Gastroesophageal sphincter (tissue), 4 donors: ENCODE results near the gene MRPL55. TPM values are rescaled to one million over a fixed set of nuclear protein-coding genes. Genes with fewer than 3 reads are reported as not detected.

Source experiments
- ATAC-seq: fragments of 150-250 bp; one replicate; pipeline ENCODE4 v1.9.1; 2016; ENCODE audit warnings: mild to moderate bottlenecking, moderate library complexity
- H3K27ac ChIP-seq, 4 donors: fragments of 200-600 bp; sonication (generic) in 3 of 4; 1 replicate in 3 of 4; 2 replicates in 1 of 4; pipeline ENCODE4 v1.5.1; 2016 to 2019
- H3K27me3 ChIP-seq: fragments of 200-600 bp; sonication (generic); one replicate; pipeline ENCODE4 v1.5.1; 2019
- H3K36me3 ChIP-seq, 2 donors: fragments of 200-600 bp; sonication (generic); one replicate each; pipeline ENCODE4 v1.5.1; 2019; ENCODE audit warnings: control low read depth in 1 of 2
- H3K4me1 ChIP-seq, 3 donors: fragments of 200-600 bp; sonication (generic); 1 replicate in 2 of 3; 2 replicates in 1 of 3; pipeline ENCODE4 v1.5.1; 2016 to 2019; ENCODE audit warnings: control low read depth in 2 of 3
- H3K4me3 ChIP-seq, 2 donors: fragments of 200-600 bp; sonication (generic); one replicate each; pipeline ENCODE4 v1.5.1; 2019; ENCODE audit warnings: mild to moderate bottlenecking in 1 of 2, moderate library complexity in 1 of 2
- H3K9me3 ChIP-seq, 3 donors: fragments of 200-600 bp; sonication (generic); one replicate each; pipeline ENCODE4 v1.5.1; 2017 to 2019; ENCODE audit warnings: control low read depth in 2 of 3
- CTCF ChIP-seq, 4 experiments: fragments of 200-600 bp in 2 of 4; fragments of 450-650 bp in 2 of 4; sonication (generic) in 1 of 4; IDR thresholded peaks; one replicate each; pipeline ENCODE4 v1.5.1; 2017 to 2019; ENCODE audit warnings: antibody characterized with exemption in 4 of 4, mild to moderate bottlenecking in 2 of 4, moderate library complexity in 2 of 4
- EP300 ChIP-seq: sonication (generic); formaldehyde crosslinking; IDR thresholded peaks from one replicate; pipeline ENCODE4 v1.6.1; 2017; ENCODE audit warnings: antibody characterized with exemption, mild to moderate bottlenecking
- POLR2A ChIP-seq, 2 donors: fragments of 450-650 bp; IDR thresholded peaks; one replicate each; pipeline ENCODE4 v1.6.1; 2017; ENCODE audit warnings: antibody characterized with exemption in 2 of 2, mild to moderate bottlenecking in 2 of 2, moderate library complexity in 1 of 2
- POLR2AphosphoS5 ChIP-seq: sonication (generic); formaldehyde crosslinking; IDR thresholded peaks from one replicate; pipeline ENCODE4 v1.6.1; 2017; ENCODE audit warnings: antibody characterized with exemption
- WGBS, 2 donors: methylation state at CpG; one replicate each; pipeline ENCODE4 v1.1.5; 2018; ENCODE audit warnings: low coverage in 1 of 2; 5-methylcytosine and 5-hydroxymethylcytosine counted together
- total RNA-seq, 4 donors: library from RNA; depleted of rRNA; stranded (reverse); fragments of >200 nt; gene quantifications; one replicate each; pipeline ENCODE4 v1.1.0, GENCODE V29; 2016

MRPL55 gene
- total RNA-seq, 4 donors from 2014 or later, result 50.2 to 394 (median 81.5) TPM

GRCh38 chr1:228079601-228080263, 29.4 kb downstream of the MRPL55 start:
- ATAC-seq, result no peak
- Histone ChIP-seq H3K27me3 (no peaks in the 10 kb centered on the region), H3K4me1 (peaks cover under 1 to 34% (median 13%) of the 10 kb centered on the region in 3 donors), H3K4me3 (no peak overlapping the region), H3K36me3 (no peaks in the 10 kb centered on the region), H3K9me3 (no peaks in the 10 kb centered on the region), H3K27ac (no peak overlapping the region)
- WGBS, 2 donors, result 79% methylated on average over 2 of the region's 7 CpGs; no CpG with 5 or more reads in 1 of the 2 donors
- TF ChIP-seq EP300 (no peak), POLR2AphosphoS5 (no peak), CTCF (IDR thresholded peaks at IDR 0.05) (no peak), POLR2A (IDR thresholded peaks at IDR 0.05) (no peak)

- H3K27me3 ChIP-seq, result no peaks in the 10 kb centered on the region
- H3K9me3 ChIP-seq, result no peaks in the 10 kb centered on the region
- 50 to 69% methylated on average over 2 to 3 of the region's 7 CpGs for WGBS, 2 donors
- no peaks in the 10 kb centered on the region for H3K36me3 ChIP-seq
- H3K4me3 ChIP-seq, result no peak overlapping the region
- ATAC-seq, result no peak
- TF ChIP-seq POLR2AphosphoS5, result no peak
- TF ChIP-seq POLR2A (IDR thresholded peaks at IDR 0.05), result no peak
- TF ChIP-seq EP300, result no peak
- no peak for TF ChIP-seq CTCF (IDR thresholded peaks at IDR 0.05)
- H3K27ac ChIP-seq, result no peak overlapping the region
- H3K4me1 ChIP-seq, result peaks cover 0 to 27% (median 8%) of the 10 kb centered on the region in 3 donors
Observed at GRCh38 chr1:228079013-228079412, 30.1 kb downstream of the MRPL55 start.

- Histone ChIP-seq H3K27me3 (peaks cover 4% of the 10 kb centered on the region), H3K4me1 (peaks cover 0 to 21% (median 8%) of the 10 kb centered on the region in 3 donors), H3K9me3 (no peaks in the 10 kb centered on the region), H3K36me3 (no peaks in the 10 kb centered on the region), H3K4me3 (no peak overlapping the region), H3K27ac (no peak overlapping the region)
- no peak for ATAC-seq
- 45% methylated on average over 2 of the region's 10 CpGs; no CpG with 5 or more reads in 1 of the 2 donors for WGBS, 2 donors
- TF ChIP-seq CTCF (IDR thresholded peaks at IDR 0.05) (no peak), EP300 (no peak), POLR2A (IDR thresholded peaks at IDR 0.05) (no peak), POLR2AphosphoS5 (no peak)
Observed at GRCh38 chr1:228077565-228078330, 31.4 kb downstream of the MRPL55 start.

- TF ChIP-seq EP300 (no peak), POLR2AphosphoS5 (no peak), CTCF (IDR thresholded peaks at IDR 0.05) (no peak), POLR2A (IDR thresholded peaks at IDR 0.05) (no peak)
- 60 to 75% methylated on average over 1 to 6 of the region's 9 CpGs for WGBS, 2 donors
- Histone ChIP-seq H3K27ac (no peak overlapping the region), H3K4me1 (peaks cover 0 to 21% (median 8%) of the 10 kb centered on the region in 3 donors), H3K36me3 (no peaks in the 10 kb centered on the region), H3K27me3 (peaks cover 9% of the 10 kb centered on the region), H3K9me3 (no peaks in the 10 kb centered on the region), H3K4me3 (no peak overlapping the region)
- ATAC-seq, result no peak
Observed at GRCh38 chr1:228076796-228077430, 32.2 kb downstream of the MRPL55 start.
